ENCODE data around the gene RHCG. TPM values are rescaled to one million over a fixed set of nuclear protein-coding genes. Genes with fewer than 3 reads are reported as not detected.

RHCG gene
- total RNA-seq, 1 donor: not detected

- H2AFZ ChIP-seq (ENCODE audit: low read length): no peak overlapping the region
- H3K4me1 ChIP-seq (ENCODE audit: insufficient read depth, low read length): no peaks in the 10 kb centered on the region
- H3K9me3 ChIP-seq (ENCODE audit: low read depth, low read length): no peaks in the 10 kb centered on the region
- no peak overlapping the region for H3K4me2 ChIP-seq (ENCODE audit: insufficient read depth, low read length)
- no peaks in the 10 kb centered on the region for H3K36me3 ChIP-seq (ENCODE audit: insufficient read depth, low read length)
- peaks cover 2% of the 10 kb centered on the region for H4K20me1 ChIP-seq (ENCODE audit: insufficient read depth, low read length)
- no peaks in the 10 kb centered on the region for H3K79me2 ChIP-seq (ENCODE audit: insufficient read depth, low read length)
- DNase-seq (ENCODE audit: insufficient read length, low spot score, missing footprints): no peak
- no peak overlapping the region for H3K4me3 ChIP-seq (ENCODE audit: insufficient read depth, low read length)
- H3K27ac ChIP-seq (ENCODE audit: low read depth, low read length): no peak overlapping the region
- TF ChIP-seq CTCF (IDR thresholded peaks at IDR 0.05; ENCODE audit: extremely low read depth, low read depth, low read length): no peak
- H3K27me3 ChIP-seq (ENCODE audit: insufficient read depth, low read length): peaks cover 53% of the 10 kb centered on the region
These were observed 44.0 kb downstream of the RHCG start for GRCh38 chr15:89452330-89452836.

DNA sequence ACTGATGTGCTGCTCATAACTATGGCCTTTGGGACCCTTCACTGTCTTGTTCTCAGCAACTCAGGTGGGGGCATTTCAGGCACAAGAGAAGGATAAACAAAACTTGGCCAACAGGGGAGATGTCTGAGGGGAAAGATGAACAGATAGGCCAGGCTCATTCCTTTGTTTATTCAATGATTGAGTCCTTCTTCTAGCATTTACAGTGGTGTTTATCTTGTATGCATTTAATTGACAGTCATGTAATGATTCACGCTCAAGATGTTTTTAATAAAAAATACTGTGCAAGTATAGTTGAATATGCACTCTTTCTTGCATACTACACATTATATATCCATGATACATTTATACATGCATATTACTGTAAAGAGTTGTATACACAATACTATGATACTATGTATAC, 44.5 kb downstream of the RHCG start:
- H3K9me3 ChIP-seq (ENCODE audit: low read depth, low read length): no peaks in the 10 kb centered on the region
- TF ChIP-seq CTCF (IDR thresholded peaks at IDR 0.05; ENCODE audit: extremely low read depth, low read depth, low read length): no peak
- H3K4me1 ChIP-seq (ENCODE audit: insufficient read depth, low read length): no peaks in the 10 kb centered on the region
- no peak overlapping the region for H2AFZ ChIP-seq (ENCODE audit: low read length)
- no peak overlapping the region for H3K27ac ChIP-seq (ENCODE audit: low read depth, low read length)
- peaks cover 2% of the 10 kb centered on the region for H4K20me1 ChIP-seq (ENCODE audit: insufficient read depth, low read length)
- DNase-seq (ENCODE audit: insufficient read length, low spot score, missing footprints): no peak
- H3K27me3 ChIP-seq (ENCODE audit: insufficient read depth, low read length): peaks cover 56% of the 10 kb centered on the region
- H3K36me3 ChIP-seq (ENCODE audit: insufficient read depth, low read length): no peaks in the 10 kb centered on the region
- H3K4me2 ChIP-seq (ENCODE audit: insufficient read depth, low read length): no peak overlapping the region
- no peaks in the 10 kb centered on the region for H3K79me2 ChIP-seq (ENCODE audit: insufficient read depth, low read length)
- no peak overlapping the region for H3K4me3 ChIP-seq (ENCODE audit: insufficient read depth, low read length)

GRCh38 chr15:89450076-89451006, 46.0 kb downstream of the RHCG start:
- no peaks in the 10 kb centered on the region for H3K9me3 ChIP-seq (ENCODE audit: low read depth, low read length)
- no peak overlapping the region for H2AFZ ChIP-seq (ENCODE audit: low read length)
- H3K36me3 ChIP-seq (ENCODE audit: insufficient read depth, low read length): no peaks in the 10 kb centered on the region
- H3K27me3 ChIP-seq (ENCODE audit: insufficient read depth, low read length): peaks cover 69% of the 10 kb centered on the region
- H3K79me2 ChIP-seq (ENCODE audit: insufficient read depth, low read length): no peaks in the 10 kb centered on the region
- no peak overlapping the region for H3K4me2 ChIP-seq (ENCODE audit: insufficient read depth, low read length)
- H3K4me1 ChIP-seq (ENCODE audit: insufficient read depth, low read length): no peaks in the 10 kb centered on the region
- TF ChIP-seq CTCF (IDR thresholded peaks at IDR 0.05; ENCODE audit: extremely low read depth, low read depth, low read length): no peak
- H4K20me1 ChIP-seq (ENCODE audit: insufficient read depth, low read length): peaks cover 2% of the 10 kb centered on the region
- no peak overlapping the region for H3K4me3 ChIP-seq (ENCODE audit: insufficient read depth, low read length)
- no peak for DNase-seq (ENCODE audit: insufficient read length, low spot score, missing footprints)
- H3K27ac ChIP-seq (ENCODE audit: low read depth, low read length): no peak overlapping the region

DNA sequence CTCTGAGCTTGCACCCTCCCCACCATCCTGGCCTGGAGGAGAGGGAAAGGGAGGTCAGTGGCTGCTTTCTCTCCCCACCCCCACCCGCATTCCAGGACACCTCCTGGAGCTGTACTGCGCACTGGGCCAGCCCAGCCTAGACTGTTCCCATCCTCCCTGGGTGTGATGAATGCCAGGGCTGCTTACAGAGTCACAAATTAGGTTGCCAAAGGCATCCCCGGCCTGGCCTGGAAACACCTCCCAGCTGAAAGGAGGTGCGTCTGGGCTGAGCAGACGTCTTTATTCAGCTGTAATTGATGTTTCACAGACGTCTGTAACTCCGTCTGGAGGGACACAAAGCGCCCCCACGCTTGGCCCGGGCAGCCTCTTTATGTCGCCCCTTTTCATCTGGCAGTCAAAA, 47.6 kb downstream of the RHCG start:
- peaks cover 76% of the 10 kb centered on the region for H3K27me3 ChIP-seq (ENCODE audit: insufficient read depth, low read length)
- H3K4me3 ChIP-seq (ENCODE audit: insufficient read depth, low read length): no peak overlapping the region
- H3K4me2 ChIP-seq (ENCODE audit: insufficient read depth, low read length): no peak overlapping the region
- H3K9me3 ChIP-seq (ENCODE audit: low read depth, low read length): no peaks in the 10 kb centered on the region
- peaks cover 2% of the 10 kb centered on the region for H4K20me1 ChIP-seq (ENCODE audit: insufficient read depth, low read length)
- no peak overlapping the region for H3K27ac ChIP-seq (ENCODE audit: low read depth, low read length)
- no peak for DNase-seq (ENCODE audit: insufficient read length, low spot score, missing footprints)
- no peaks in the 10 kb centered on the region for H3K36me3 ChIP-seq (ENCODE audit: insufficient read depth, low read length)
- no peak for TF ChIP-seq CTCF (IDR thresholded peaks at IDR 0.05; ENCODE audit: extremely low read depth, low read depth, low read length)
- no peaks in the 10 kb centered on the region for H3K79me2 ChIP-seq (ENCODE audit: insufficient read depth, low read length)
- H2AFZ ChIP-seq (ENCODE audit: low read length): no peak overlapping the region
- H3K4me1 ChIP-seq (ENCODE audit: insufficient read depth, low read length): no peaks in the 10 kb centered on the region

All from osteoblast (primary cell).